HG03064 (cell line): ENCODE results near the gene GRK1.
"Not testable (repeated sequence)": the region's sequence is repeated elsewhere in the genome, so short reads cannot be mapped to it uniquely, and the experiment has no call there.

Experiments
- ATAC-seq: cut with Tn5 transposase; IDR thresholded peaks from one replicate; pipeline ENCODE4 v1.9.1; 2021; ENCODE audit warnings: low read depth; ENCODE audit not compliant: unreplicated experiment

Gene GRK1

GRCh38 chr13:113739527-113740285 lies 72.7 kb downstream of the GRK1 start:
- no peak for ATAC-seq

DNA sequence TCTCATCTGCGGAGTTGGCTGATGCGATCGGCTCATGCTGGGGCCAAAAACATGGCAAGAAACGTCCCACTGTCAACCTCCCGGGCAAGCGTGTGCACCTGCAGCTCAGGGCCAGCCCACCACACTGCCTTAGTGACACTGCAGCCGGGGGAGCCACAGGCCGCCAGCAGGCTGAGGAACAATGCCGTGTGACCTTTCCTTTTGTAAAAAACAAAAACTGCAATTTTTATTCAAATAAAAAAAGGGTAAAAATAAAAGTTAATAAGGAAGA lies 73.2 kb downstream of the GRK1 start:
- no peak for ATAC-seq

DNA sequence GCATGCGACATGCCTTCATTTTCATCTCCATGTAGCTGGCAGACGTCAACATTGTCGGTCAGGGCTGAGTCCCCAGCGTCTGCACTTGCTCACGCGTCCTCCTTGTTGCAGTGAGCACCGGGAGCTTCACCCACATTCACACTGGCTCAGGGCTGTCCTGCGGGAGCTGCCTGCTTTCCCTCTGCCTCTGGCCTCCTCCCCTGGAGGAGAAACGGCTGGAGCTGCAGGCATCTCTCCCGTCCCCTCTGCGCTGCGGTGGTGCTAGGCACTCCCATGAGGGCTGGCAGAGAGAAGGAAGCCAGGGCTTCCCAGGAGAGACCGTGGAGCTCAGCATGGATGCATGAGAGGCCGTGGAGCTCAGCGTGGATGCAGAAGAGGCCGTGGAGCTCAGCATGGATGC lies 73.6 kb downstream of the GRK1 start:
- no peak for ATAC-seq

- no peak for ATAC-seq
Measured at GRCh38 chr13:113741191-113741668, 74.2 kb downstream of the GRK1 start.

- no peak for ATAC-seq
Measured at GRCh38 chr13:113742000-113742441, 75.0 kb downstream of the GRK1 start.

GRCh38 chr13:113742445-113743120 lies 75.6 kb downstream of the GRK1 start:
- no peak for ATAC-seq

GRCh38 chr13:113743366-113744195 lies 76.6 kb downstream of the GRK1 start:
- no peak for ATAC-seq

DNA sequence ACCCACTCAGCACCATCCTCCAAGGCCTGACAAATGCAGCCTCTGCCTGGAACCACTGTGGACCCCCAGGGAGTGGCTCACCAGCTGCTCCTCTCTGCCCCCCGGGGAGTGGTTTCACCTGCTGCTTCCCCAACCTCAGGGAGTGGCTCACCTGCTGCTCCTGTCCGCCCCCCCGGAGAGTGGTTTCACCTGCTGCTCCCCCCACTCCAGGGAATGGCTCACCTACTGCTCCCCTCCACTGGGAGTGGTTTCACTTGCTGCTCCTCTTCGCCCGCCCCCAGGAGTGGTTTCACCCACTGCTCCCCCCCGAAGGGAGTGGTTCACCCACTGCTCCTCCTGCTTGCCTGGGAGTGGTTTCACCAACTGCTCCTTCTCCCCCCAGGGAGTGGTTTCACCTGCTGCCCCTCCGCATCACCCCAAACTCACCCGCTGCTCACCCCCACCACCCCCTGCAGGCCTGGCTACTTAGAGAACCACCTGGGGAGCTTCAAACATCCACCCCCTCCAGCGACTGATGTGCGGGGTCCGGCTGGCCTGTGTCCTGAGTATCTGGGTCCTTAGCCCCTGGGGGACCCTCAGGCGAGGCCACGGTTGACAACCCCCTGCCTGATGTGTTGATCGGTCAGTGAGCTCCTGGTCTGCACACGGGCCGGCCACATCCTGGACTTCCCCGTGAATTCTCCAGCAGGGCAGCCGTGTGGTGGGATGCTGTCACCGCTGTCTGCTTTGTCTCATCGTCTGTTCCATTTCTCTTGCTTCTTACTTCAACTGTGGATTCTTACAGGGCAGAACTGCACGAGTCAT lies 77.4 kb downstream of the GRK1 start:
- ATAC-seq, result no peak

- ATAC-seq, result no peak
Measured at GRCh38 chr13:113745059-113745458, 78.0 kb downstream of the GRK1 start.

DNA sequence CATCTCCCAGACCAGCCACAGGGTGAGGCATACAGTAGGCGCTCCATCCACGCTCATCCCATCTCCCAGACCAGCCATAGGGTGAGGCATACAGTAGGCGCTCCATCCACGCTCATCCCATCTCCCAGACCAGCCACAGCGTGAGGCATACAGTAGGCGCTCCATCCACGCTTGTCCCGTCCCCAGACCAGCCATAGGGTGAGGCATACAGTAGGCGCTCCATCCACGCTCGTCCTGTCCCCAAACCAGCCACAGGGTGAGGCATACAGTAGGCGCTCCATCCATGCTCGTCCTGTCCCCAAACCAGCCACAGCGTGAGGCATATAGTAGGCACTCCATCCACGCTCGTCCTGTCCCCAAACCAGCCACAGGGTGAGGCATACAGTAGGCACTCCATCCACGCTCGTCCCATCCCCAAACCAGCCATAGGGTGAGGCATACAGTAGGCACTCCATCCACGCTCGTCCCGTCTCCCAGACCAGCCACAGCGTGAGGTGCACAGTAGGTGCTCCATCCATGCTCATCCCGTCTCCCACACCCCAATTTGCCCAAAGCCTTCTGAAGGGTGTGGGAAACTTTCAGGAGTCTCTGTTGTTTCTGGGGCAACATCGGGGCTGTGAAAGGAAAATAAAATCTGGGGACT lies 78.6 kb downstream of the GRK1 start:
- ATAC-seq, result not testable (repeated sequence)

- no peak for ATAC-seq
Measured at GRCh38 chr13:113746143-113746525, 79.1 kb downstream of the GRK1 start.

GRCh38 chr13:113746671-113747070 lies 79.7 kb downstream of the GRK1 start:
- ATAC-seq, result no peak

- no peak for ATAC-seq
Measured at GRCh38 chr13:113747291-113747833, 80.3 kb downstream of the GRK1 start.

DNA sequence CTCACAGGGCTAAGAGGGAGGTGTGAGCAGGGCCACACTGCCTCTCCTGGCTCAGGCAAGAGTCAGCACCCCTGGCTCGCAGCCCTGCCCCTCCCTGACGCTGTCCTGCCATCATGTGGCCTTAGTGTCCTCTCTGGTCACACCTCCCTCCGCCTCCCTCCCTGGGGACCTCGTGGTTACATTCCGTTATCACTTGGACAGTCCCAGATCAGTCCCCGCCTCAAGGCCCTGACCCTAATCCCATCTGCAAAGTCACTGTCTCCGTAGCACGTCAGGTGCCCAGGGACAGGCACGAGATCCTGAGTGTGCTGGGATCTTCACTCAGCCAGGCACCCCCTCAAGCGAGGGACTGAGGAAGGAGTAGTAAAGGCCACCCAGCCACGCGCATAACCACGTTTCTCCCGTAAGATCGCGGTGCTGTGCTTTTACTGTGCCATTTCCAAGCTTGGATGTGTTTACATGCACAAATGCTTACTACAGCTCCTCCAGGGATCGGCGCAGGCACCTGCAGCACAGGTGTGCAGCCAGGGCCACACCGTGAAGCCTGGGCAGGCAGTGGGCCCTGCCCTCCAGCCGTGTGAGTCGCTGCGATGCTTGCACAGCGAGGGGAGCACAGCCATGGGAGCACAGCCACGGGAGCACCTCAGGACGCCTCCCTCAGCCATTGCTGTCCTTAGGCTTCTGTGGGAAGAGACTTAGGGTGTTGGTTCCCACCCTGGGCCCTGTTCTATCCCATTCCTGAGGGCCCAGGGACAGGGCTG lies 81.3 kb downstream of the GRK1 start:
- no peak for ATAC-seq

- no peak for ATAC-seq
Measured at GRCh38 chr13:113748862-113749451, 81.9 kb downstream of the GRK1 start.

DNA sequence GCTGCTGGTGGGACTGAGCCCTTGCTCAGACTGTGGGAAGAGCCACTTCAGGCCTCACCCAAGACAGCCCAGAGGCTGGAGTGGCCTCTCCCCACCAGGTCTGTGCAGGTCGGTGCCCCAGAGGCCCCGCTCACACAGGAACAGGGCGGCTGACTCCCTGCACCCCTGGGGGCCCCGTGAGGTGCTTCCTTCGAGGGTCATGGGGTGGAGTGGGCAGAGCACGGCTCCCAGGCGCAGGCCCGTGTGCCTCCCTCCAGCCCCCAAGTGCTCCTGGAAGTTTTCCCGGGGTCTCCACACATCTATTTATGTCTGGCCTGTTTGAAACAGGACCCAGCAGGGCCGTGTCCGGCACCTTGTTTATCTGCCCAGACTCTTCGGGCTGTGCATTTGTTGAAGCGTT lies 82.5 kb downstream of the GRK1 start:
- ATAC-seq, result no peak

- ATAC-seq, result no peak
Measured at GRCh38 chr13:113749967-113750366, 82.9 kb downstream of the GRK1 start.

DNA sequence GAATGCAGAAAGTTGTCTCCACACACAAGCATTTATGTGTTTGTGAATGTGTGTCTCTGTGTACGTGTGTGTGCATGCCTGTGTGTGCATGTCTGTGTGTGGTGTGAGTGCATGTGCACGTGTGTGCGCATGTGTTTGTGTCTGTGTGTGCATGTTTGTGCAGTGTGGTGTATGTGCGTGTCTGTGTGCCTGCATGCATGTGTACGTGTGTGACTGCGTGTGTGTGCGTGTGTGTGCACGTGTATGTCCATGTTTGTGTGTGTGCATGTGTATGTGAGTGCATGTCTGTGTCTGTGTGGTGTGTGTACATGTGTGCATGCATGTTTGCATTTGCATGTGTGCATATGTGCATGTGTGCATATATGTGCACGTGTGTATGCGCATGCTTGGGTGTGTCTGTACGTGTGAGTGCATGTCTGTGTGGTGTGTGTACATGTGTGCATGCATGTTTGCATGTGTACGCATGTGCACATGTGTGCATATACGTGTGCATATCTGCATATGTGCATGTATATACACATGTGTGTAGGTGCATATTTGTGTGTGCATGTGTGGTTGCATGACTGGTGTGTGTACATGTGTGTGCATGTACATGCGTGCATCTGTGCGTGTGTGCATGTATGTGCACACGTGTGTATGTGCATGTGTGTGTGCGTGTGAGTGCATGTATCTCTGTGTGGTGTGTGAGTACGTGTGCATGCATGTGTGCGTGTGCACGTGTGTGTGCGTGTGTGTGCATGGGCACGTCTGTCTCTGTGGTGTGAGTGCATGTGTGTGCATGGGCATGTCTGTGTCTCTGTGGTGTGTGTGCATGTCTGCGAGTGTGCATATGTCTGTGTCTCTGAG lies 83.8 kb downstream of the GRK1 start:
- no peak for ATAC-seq
